IPS-20b (cell line): ENCODE data around the gene RUSC2.
"Not testable (repeated sequence)": the region's sequence is repeated elsewhere in the genome, so short reads cannot be mapped to it uniquely, and the experiment has no call there.

ENCODE experiments used
- H3K27ac ChIP-seq: one replicate; pipeline ENCODE4 v1.5.1; 2013; ENCODE audit warnings: low read length
- H3K27me3 ChIP-seq: 2 replicates; pipeline ENCODE4 v1.6.1; 2013; ENCODE audit warnings: mild to moderate bottlenecking, low read length, inconsistent platforms; ENCODE audit not compliant: insufficient read depth
- H3K36me3 ChIP-seq: 2 replicates; pipeline ENCODE4 v1.6.1; 2013; ENCODE audit warnings: low read depth, mild to moderate bottlenecking, inconsistent platforms, low read length, moderate library complexity; ENCODE audit not compliant: insufficient read depth
- H3K4me1 ChIP-seq: 2 replicates; pipeline ENCODE4 v1.6.1; 2013; ENCODE audit warnings: mild to moderate bottlenecking, control low read depth, inconsistent platforms, low read length, moderate library complexity; ENCODE audit not compliant: insufficient read depth
- H3K4me3 ChIP-seq: 2 replicates; pipeline ENCODE4 v1.5.1; 2013; ENCODE audit warnings: mild to moderate bottlenecking, low read length, inconsistent platforms
- H3K9ac ChIP-seq: 2 replicates; pipeline ENCODE4 v1.6.1; 2013; ENCODE audit warnings: low read depth, mild to moderate bottlenecking, inconsistent platforms, low read length, moderate library complexity
- H3K9me3 ChIP-seq: 2 replicates; pipeline ENCODE4 v1.6.1; 2013; ENCODE audit warnings: mild to moderate bottlenecking, low read depth, low read length, inconsistent platforms; ENCODE audit not compliant: insufficient read depth

The RUSC2 gene

DNA sequence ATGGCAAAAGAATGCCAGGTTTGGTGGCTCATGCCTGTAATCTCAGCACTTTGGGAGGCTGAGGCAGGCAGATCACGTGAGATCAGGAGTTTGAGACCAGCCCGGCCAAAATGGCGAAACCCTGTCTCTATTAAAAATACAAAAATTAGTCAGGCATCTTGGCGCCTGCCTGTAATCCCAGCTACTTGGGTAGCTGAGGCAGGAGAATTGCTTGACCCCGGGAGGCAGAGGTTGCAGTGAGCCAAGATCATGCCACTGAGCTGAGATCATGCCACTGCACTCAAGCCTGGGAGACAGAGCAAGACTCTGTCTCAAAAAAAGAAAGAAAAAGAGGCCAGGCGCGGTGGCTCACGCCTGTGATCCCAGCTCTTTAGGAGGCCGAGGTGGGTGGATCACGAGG, 8.3 kb downstream of the RUSC2 start:
- H3K4me1 ChIP-seq, H3K9ac ChIP-seq, H3K9me3 ChIP-seq, H3K36me3 ChIP-seq, H3K27ac ChIP-seq, H3K4me3 ChIP-seq, H3K27me3 ChIP-seq: not testable (repeated sequence)

DNA sequence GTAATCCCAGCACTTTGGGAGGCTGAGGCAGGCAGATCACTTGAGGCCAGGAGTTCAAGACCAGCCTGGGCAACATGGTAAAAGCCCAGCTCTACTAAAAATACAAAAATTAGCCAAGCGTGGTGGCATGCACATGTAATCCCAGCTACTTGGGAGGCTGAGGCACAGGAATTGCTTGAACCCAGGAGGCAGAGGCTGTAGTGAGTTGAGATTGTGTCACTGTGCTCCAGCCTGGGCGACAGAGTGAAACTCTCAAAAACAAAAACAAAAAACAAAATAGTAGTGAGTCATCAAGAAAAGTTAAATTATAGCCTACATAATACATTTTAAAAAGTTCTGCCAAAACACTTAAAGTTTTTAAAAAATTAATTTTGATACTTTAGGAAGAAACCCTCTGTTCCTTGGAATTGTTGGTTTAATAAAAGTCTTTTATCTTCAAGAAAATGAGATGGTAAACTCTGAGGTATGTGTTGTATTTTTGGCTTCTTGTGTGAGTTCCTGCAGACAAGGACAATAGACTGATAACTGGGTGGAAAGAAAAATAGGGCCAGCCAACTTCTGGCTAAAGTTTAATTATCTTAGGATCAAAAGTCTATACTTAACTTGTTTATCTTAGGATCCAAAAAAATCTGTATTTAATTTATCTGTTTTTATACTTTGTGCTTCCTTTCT, 9.3 kb downstream of the RUSC2 start:
- Histone ChIP-seq H3K9ac (no peak overlapping the region), H3K4me1 (no peaks in the 10 kb centered on the region), H3K9me3 (no peaks in the 10 kb centered on the region; the same call in 1 of the 2 replicates), H3K27ac (no peak overlapping the region), H3K36me3 (no peaks in the 10 kb centered on the region), H3K27me3 (no peaks in the 10 kb centered on the region), H3K4me3 (no peak overlapping the region)

DNA sequence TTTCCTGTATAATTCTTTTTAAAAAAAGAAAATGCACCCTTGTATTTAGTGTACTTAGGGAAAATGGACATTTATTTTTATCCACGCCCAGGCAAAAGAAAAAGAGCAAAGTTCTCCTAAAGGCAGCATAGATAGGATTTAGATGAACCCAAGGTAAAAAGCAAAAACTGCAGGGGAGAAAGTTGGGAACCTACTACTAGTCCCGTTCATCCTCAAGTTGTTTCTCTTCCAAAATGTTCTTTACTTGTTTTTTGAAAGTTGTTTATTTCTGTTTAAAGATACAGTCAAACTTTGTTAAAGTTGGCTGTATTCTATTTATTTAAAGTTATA, 9.8 kb downstream of the RUSC2 start:
- Histone ChIP-seq H3K9ac (no peak overlapping the region), H3K27ac (no peak overlapping the region), H3K27me3 (no peaks in the 10 kb centered on the region), H3K36me3 (no peaks in the 10 kb centered on the region), H3K4me1 (no peaks in the 10 kb centered on the region), H3K9me3 (no peaks in the 10 kb centered on the region; the same call in 1 of the 2 replicates), H3K4me3 (no peak overlapping the region)

DNA sequence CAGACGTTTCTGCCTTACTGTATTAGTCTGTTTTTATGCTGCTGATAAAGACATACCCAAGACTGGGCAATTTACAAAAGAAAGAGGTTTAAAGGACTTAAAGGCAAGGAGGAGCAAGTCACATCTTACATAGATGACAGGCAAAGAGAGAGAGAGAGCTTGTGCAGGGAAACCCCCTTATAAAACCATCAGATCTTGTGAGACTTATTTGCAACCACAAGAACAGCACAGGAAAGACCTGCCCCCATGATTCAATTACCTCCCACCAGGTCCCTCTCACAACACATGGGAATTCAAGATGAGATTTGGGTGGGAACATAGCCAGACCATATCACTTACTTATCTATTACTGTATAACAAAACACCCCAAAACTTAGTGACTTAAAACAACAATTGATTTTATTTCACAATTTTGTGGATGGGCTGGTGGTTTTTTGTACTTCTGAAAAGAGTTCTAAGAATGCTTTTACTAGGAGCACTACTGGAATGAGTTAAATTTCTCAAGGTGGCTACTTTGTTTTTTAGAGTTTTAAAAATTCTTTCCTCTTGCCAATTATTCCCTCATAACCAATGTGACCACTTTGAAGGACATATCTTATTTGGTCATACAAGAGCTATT, 10.3 kb downstream of the RUSC2 start:
- Histone ChIP-seq H3K9ac (no peak overlapping the region), H3K36me3 (no peaks in the 10 kb centered on the region), H3K27me3 (no peaks in the 10 kb centered on the region), H3K27ac (no peak overlapping the region), H3K4me1 (no peaks in the 10 kb centered on the region), H3K4me3 (no peak overlapping the region), H3K9me3 (no peaks in the 10 kb centered on the region; the same call in 1 of the 2 replicates)

DNA sequence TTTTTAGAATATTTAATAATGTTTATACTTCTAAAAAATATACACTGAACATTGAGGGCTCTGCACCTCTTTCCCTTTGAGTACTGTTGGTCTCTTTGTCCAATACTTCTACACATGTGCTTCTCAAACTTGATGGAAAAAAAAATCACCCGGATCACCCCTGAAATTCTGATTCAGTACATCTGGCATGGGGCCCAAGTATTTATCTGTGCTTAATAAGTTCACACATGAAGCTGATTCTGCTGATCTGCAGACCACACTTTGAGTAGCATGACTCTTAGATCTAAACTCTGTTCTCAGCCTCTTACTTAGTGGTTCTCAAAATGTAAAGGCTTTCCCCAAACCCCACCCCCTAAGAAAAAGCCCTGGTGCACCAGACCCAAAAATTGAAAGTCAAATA, 12.0 kb downstream of the RUSC2 start:
- no peaks in the 10 kb centered on the region for H3K4me1 ChIP-seq
- no peaks in the 10 kb centered on the region for H3K36me3 ChIP-seq
- H3K4me3 ChIP-seq = no peak overlapping the region
- H3K27me3 ChIP-seq = no peaks in the 10 kb centered on the region
- no peak overlapping the region for H3K9ac ChIP-seq
- H3K27ac ChIP-seq = no peak overlapping the region
- no peaks in the 10 kb centered on the region; the same call in 1 of the 2 replicates for H3K9me3 ChIP-seq

DNA sequence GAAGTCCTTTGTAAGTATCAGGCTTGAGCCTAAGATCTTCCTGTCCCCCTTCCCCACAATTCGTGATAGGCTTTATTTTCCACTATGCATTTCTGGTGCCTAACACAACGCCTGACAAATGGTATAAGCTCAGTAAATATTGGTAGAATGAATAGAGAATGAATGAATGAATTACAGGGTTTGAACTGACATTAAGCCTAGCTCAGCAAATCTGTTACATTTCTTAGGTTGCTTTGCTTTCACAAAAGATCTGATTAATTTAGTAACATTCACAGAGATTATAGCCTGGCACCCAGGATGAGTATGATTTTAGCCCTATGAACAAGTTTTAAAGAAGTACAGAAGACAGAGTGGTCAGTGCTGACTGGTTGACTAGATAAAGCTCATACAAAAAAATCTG, 16.4 kb downstream of the RUSC2 start:
- H3K36me3 ChIP-seq = no peaks in the 10 kb centered on the region
- no peak overlapping the region for H3K4me3 ChIP-seq

DNA sequence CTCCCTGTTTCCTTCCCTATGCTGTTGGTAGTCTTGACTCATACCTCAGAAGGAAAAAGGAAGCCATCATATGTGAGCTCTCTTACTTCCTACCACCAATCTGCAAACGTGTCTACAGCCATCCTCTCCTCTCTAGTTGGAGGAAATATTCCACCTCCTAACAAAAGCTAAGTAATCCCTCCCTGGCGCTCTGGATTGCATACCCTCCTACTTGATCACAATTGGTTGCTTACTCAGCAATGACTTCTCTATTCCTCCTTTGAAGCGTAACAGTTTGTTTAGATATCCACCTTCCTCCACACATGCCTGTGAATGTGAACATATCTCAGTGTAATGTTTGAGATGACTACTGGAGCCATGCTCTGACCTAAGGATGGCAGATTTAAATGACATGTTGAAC, 18.2 kb downstream of the RUSC2 start:
- Histone ChIP-seq H3K36me3 (no peaks in the 10 kb centered on the region), H3K27ac (no peak overlapping the region), H3K9ac (no peak overlapping the region), H3K4me3 (no peak overlapping the region), H3K9me3 (no peaks in the 10 kb centered on the region), H3K27me3 (no peaks in the 10 kb centered on the region), H3K4me1 (no peaks in the 10 kb centered on the region)

More for the DNA sequence above, 16.4 kb downstream of the RUSC2 start:
- Histone ChIP-seq H3K27me3 (no peaks in the 10 kb centered on the region), H3K27ac (no peak overlapping the region), H3K9me3 (no peaks in the 10 kb centered on the region), H3K4me1 (no peaks in the 10 kb centered on the region), H3K9ac (no peak overlapping the region)

DNA sequence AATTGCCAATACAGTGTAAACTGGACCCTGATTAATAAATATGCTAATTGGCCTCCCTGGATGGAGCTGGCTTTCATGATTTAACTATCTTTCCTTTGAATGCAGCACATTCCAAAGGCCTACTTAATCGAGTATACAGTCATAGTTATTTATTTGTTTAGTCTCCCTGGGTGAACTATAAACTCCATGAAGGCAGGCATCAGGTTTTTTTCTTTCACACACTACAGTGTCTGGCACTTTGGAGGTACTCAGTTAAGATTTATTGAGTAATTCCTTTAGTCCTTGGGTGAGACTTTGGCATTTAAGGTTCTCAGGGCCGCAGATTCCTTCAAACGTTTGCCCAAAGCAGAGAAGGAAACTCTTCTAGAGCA, 20.5 kb downstream of the RUSC2 start:
- Histone ChIP-seq H3K9ac (no peak overlapping the region), H3K4me1 (no peaks in the 10 kb centered on the region), H3K36me3 (no peaks in the 10 kb centered on the region), H3K27ac (no peak overlapping the region), H3K9me3 (no peaks in the 10 kb centered on the region), H3K27me3 (no peaks in the 10 kb centered on the region), H3K4me3 (no peak overlapping the region)

DNA sequence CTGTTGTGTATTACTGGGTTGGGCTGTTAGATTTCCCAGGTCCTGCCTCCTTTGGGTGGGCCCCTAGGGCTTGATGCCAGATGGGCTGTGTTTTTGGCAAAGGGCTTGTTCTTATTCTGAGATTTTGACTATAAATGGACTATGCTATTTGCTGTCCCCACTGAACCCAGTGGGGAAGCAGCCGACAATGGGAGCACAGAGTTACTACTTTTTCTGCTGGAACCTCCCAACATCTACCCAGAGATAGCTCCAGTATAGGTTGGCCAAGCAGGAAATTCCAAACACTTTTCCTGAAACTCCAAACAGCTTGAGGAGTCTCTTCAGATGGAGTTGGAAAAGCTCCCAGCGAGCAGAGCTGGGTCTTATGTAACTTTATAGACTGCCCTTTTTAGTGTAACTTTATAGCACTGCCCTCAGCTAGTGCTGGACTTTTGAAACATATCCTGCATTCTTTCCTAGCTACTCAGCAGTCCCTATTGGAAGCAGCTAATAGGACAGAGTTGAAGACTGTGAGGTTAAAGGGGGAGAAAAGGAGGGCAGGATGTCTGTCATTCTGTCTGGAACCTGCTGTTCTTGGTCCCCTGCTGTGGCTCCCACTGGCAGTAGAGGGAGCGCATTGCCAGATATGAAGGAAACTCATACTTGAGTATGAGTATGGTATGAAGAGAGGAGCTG, 21.0 kb downstream of the RUSC2 start:
- Histone ChIP-seq H3K9me3 (no peaks in the 10 kb centered on the region), H3K4me1 (no peaks in the 10 kb centered on the region), H3K27me3 (no peaks in the 10 kb centered on the region), H3K27ac (no peak overlapping the region), H3K36me3 (no peaks in the 10 kb centered on the region), H3K9ac (no peak overlapping the region), H3K4me3 (no peak overlapping the region)

DNA sequence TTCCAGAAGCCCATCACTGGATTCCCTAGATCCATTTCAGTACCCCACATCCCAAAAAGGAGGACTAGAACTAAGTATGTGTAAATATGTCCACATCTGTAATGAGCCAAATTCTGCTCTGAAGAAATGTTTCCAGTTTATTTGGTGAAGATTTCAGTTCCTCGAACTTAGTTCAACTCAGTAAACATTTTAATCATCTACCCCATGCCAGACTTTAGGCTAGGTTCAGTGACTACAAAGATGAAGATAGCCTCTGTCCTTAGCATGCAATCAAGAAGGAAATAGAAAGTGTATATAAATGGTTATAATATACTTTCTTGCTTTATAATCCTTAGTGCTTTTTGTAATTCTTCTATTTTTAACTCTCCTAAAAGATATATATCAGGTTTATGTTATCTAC, 21.5 kb downstream of the RUSC2 start:
- H3K4me3 ChIP-seq = no peak overlapping the region
- H3K27ac ChIP-seq = no peak overlapping the region
- no peaks in the 10 kb centered on the region for H3K27me3 ChIP-seq
- no peaks in the 10 kb centered on the region for H3K36me3 ChIP-seq
- no peaks in the 10 kb centered on the region for H3K9me3 ChIP-seq
- H3K4me1 ChIP-seq = peaks cover 4% of the 10 kb centered on the region
- no peak overlapping the region for H3K9ac ChIP-seq

DNA sequence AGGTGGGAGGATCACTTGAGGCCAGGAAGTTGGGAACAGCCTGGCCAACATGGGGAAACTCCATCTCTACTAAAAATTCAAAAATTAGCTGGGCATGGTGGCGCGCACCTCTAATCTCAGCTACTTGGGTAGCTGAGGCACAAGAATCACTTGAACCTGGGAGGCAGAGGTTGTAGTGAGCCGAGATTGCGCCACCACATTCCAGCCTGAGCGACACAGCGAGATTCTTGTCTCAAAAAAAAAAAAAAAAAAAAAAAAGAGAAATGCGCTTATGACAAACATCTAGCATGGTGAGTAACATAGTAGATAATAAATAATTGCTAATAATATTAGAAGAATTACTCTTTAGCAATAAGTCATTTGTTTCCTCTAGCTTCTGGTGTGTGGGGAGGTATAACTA, 25.9 kb downstream of the RUSC2 start:
- Histone ChIP-seq H3K9me3 (no peaks in the 10 kb centered on the region), H3K36me3 (no peaks in the 10 kb centered on the region), H3K4me1 (peaks cover 29% of the 10 kb centered on the region), H3K4me3 (no peak overlapping the region), H3K27me3 (no peaks in the 10 kb centered on the region), H3K9ac (no peak overlapping the region), H3K27ac (no peak overlapping the region)

DNA sequence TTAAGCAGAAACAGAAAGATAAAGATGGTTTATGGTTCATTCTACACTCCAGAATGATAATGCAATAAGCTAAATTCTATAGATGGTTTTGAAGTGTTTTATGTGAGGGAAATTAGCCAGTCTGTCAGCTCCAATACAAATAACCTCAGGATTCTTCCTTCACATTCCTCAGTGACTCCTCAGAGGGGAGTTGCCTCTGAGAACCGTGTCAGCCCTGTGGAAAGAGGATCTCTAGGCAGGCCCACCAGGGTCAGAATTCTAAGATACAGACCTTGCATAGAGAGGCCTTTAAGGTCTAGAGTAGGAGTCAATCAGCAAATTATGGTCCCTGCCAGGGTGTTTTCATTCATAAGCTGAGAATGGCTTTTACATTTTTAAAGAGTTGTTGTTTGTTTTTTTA, 26.6 kb downstream of the RUSC2 start:
- Histone ChIP-seq H3K9me3 (no peaks in the 10 kb centered on the region), H3K27ac (no peak overlapping the region), H3K36me3 (no peaks in the 10 kb centered on the region), H3K4me3 (no peak overlapping the region), H3K4me1 (peaks cover 29% of the 10 kb centered on the region), H3K9ac (no peak overlapping the region), H3K27me3 (no peaks in the 10 kb centered on the region)
